K562 (cell line): ENCODE results near the gene PTPRM.

Experiments used
- DMBX1 ChIP-seq: fragments of 250-450 bp; sonication (Bioruptor Pico); IDR thresholded peaks from 2 replicates; pipeline ENCODE4 v1.8.0; 2022; ENCODE audit warnings: inconsistent platforms, mild to moderate bottlenecking, moderate library complexity, borderline replicate concordance
- EZH2 ChIP-seq: IDR thresholded peaks from 2 replicates; pipeline ENCODE4 v1.6.1; 2012; ENCODE audit warnings: low read depth, mild to moderate bottlenecking, inconsistent platforms, low read length, borderline replicate concordance
- HMBOX1 ChIP-seq: sonication (generic); IDR thresholded peaks from 2 replicates; pipeline ENCODE4 v1.6.1; 2016
- HNRNPL ChIP-seq: fragments of 200-400 bp; formaldehyde crosslinking; IDR thresholded peaks from 2 replicates; pipeline ENCODE4 v1.6.1; 2017; ENCODE audit warnings: low read depth, mild to moderate bottlenecking, low read length
- MAX ChIP-seq: sonication (generic); formaldehyde crosslinking; IDR thresholded peaks from 2 replicates; pipeline ENCODE4 v1.9.0; 2022; ENCODE audit warnings: mild to moderate bottlenecking, missing genetic modification reagents
- MYC ChIP-seq, 2 experiments: fragments of 250-450 bp in 1 of 2; sonication (Bioruptor Pico) in 1 of 2; IDR thresholded peaks; 2 replicates each; pipeline versions ENCODE4 v1.5.1 to v1.6.1; 2012 to 2021; ENCODE audit warnings: low read depth in 2 of 2, borderline replicate concordance in 1 of 2, improper control_type of control experiment in 1 of 2, low read length in 1 of 2, mild to moderate bottlenecking in 1 of 2, moderate library complexity in 1 of 2
- NR3C1 ChIP-seq: sonication (generic); formaldehyde crosslinking; IDR thresholded peaks from 2 replicates; pipeline ENCODE4 v1.8.1; 2022; ENCODE audit warnings: missing genetic modification reagents
- POLR2AphosphoS2 ChIP-seq: IDR thresholded peaks from 2 replicates; pipeline ENCODE4 v1.6.1; 2012; ENCODE audit warnings: low read length, improper control_type of control experiment
- POU5F1 ChIP-seq: fragments of 150-350 bp; IDR thresholded peaks from 2 replicates; pipeline ENCODE4 v1.6.1; 2014; ENCODE audit warnings: borderline replicate concordance, low read length, low read depth, mild to moderate bottlenecking; ENCODE audit not compliant: partially characterized antibody
- RB1 ChIP-seq: fragments of 450-650 bp; IDR thresholded peaks from 2 replicates; pipeline ENCODE4 v1.6.1; 2017; ENCODE audit warnings: low read depth, mild to moderate bottlenecking
- RFX5 ChIP-seq: IDR thresholded peaks from 2 replicates; pipeline ENCODE4 v1.6.1; 2011; ENCODE audit warnings: low read depth, mild to moderate bottlenecking, improper control_type of control experiment, low read length
- ZNF3 ChIP-seq: fragments of 250-450 bp; sonication (Bioruptor Pico); IDR thresholded peaks from 2 replicates; pipeline ENCODE4 v1.5.0; 2021; ENCODE audit warnings: mild to moderate bottlenecking, moderate library complexity

- TF ChIP-seq POLR2AphosphoS2 (no peak), HNRNPL (no peak), MAX (CRISPR knock-in tag) (no peak), ZNF3 (no peak), MYC (IDR thresholded peaks at IDR 0.05; ENCODE audit: low read depth, low read length) (no peak), MYC (CRISPR knock-in tag; IDR thresholded peaks at IDR 0.05; ENCODE audit: borderline replicate concordance, low read depth) (no peak), RB1 (no peak), HMBOX1 (no peak), POU5F1 (no peak), RFX5 (no peak), EZH2 (no peak), DMBX1 (CRISPR knock-in tag) (no peak), NR3C1 (no peak)
These were observed 325.4 kb downstream of the PTPRM start for GRCh38 chr18:7892556-7892955.
